GM12864 (cell line): ENCODE data around the gene MITF.

Experiments used
- DNase-seq: peaks from one replicate; pipeline ENCODE4 v3.0.0-alpha.2; 2011; ENCODE audit warnings: low read depth
- H3K4me3 ChIP-seq: 2 replicates; pipeline ENCODE4 v1.5.1; 2011; ENCODE audit warnings: mild to moderate bottlenecking, low read depth, low read length, control low read depth
- CTCF ChIP-seq: IDR thresholded peaks from 2 replicates; pipeline ENCODE4 v1.5.1; 2011; ENCODE audit warnings: low read depth, mild to moderate bottlenecking, moderate library complexity, low read length, control low read depth, inconsistent platforms; ENCODE audit errors: missing control alignments

Gene MITF

GRCh38 chr3:69764861-69765260 is 25.6 kb downstream of the MITF start:
- DNase-seq: no peak
- no peak for TF ChIP-seq CTCF

GRCh38 chr3:69766638-69767037 is 27.4 kb downstream of the MITF start:
- H3K4me3 ChIP-seq: no peak overlapping the region
- no peak for DNase-seq
- no peak for TF ChIP-seq CTCF

More at GRCh38 chr3:69764861-69765260, 25.6 kb downstream of the MITF start:
- no peak overlapping the region for H3K4me3 ChIP-seq

- no peak for TF ChIP-seq CTCF
- H3K4me3 ChIP-seq: no peak overlapping the region
- DNase-seq: no peak
Measured at GRCh38 chr3:69767571-69767970, 28.3 kb downstream of the MITF start.

- no peak for DNase-seq
- no peak for TF ChIP-seq CTCF
- no peak overlapping the region for H3K4me3 ChIP-seq
Measured at GRCh38 chr3:69768438-69768837, 29.2 kb downstream of the MITF start.

GRCh38 chr3:69770219-69770618 is 31.0 kb downstream of the MITF start:
- TF ChIP-seq CTCF: no peak
- no peak for DNase-seq
- no peak overlapping the region for H3K4me3 ChIP-seq

- no peak for TF ChIP-seq CTCF
- no peak for DNase-seq
- no peak overlapping the region for H3K4me3 ChIP-seq
Measured at GRCh38 chr3:69770976-69771634, 31.8 kb downstream of the MITF start.
